Hepatocyte (in vitro differentiated cells): ENCODE results near the gene APOH. TPM values are rescaled to one million over a fixed set of nuclear protein-coding genes. Genes with fewer than 3 reads are reported as not detected.

Source experiments
- DNase-seq: peaks from one replicate; pipeline ENCODE4 v3.0.0-alpha.2; 2016; ENCODE audit warnings: low spot score
- H2AFZ ChIP-seq: fragments of 200-600 bp; sonication (generic); 2 replicates; pipeline ENCODE4 v1.6.0; 2016; ENCODE audit warnings: antibody characterized with exemption, mild to moderate bottlenecking
- H3K27ac ChIP-seq: fragments of 200-600 bp; sonication (generic); 2 replicates; pipeline ENCODE4 v1.5.1; 2016; ENCODE audit warnings: mild to moderate bottlenecking
- H3K27me3 ChIP-seq: fragments of 200-600 bp; sonication (generic); 2 replicates; pipeline ENCODE4 v1.6.1; 2016
- H3K36me3 ChIP-seq: fragments of 200-600 bp; sonication (generic); replicated peaks from 2 replicates; pipeline ENCODE4 v1.5.1; 2016; ENCODE audit warnings: low read depth; ENCODE audit not compliant: insufficient read depth
- H3K4me1 ChIP-seq: fragments of 200-600 bp; sonication (generic); 2 replicates; pipeline ENCODE4 v1.5.1; 2016; ENCODE audit warnings: mild to moderate bottlenecking, moderate library complexity; ENCODE audit not compliant: insufficient read depth
- H3K4me2 ChIP-seq: fragments of 200-600 bp; sonication (generic); 2 replicates; pipeline ENCODE4 v1.6.0; 2016
- H3K4me3 ChIP-seq: fragments of 200-600 bp; sonication (generic); 2 replicates; pipeline ENCODE4 v1.5.1; 2016; ENCODE audit warnings: mild to moderate bottlenecking
- H3K79me2 ChIP-seq: fragments of 200-600 bp; sonication (generic); 2 replicates; pipeline ENCODE4 v1.6.0; 2017; ENCODE audit warnings: mild to moderate bottlenecking
- H3K9me2 ChIP-seq: fragments of 200-600 bp; sonication (generic); replicated peaks from 2 replicates; pipeline ENCODE4 v1.6.0; 2017; ENCODE audit warnings: mild to moderate bottlenecking; ENCODE audit not compliant: insufficient read depth
- H3K9me3 ChIP-seq: fragments of 200-600 bp; sonication (generic); 2 replicates; pipeline ENCODE4 v1.5.1; 2016; ENCODE audit warnings: low read depth, mild to moderate bottlenecking
- H4K20me1 ChIP-seq: fragments of 200-600 bp; sonication (generic); 2 replicates; pipeline ENCODE4 v1.6.0; 2016; ENCODE audit warnings: mild to moderate bottlenecking; ENCODE audit not compliant: insufficient read depth, poor library complexity, severe bottlenecking
- EZH2 ChIP-seq: fragments of 200-600 bp; sonication (generic); IDR thresholded peaks from 2 replicates; pipeline ENCODE4 v1.6.1; 2016; ENCODE audit warnings: antibody characterized with exemption, mild to moderate bottlenecking, borderline replicate concordance
- EZH2phosphoT487 ChIP-seq: fragments of 200-600 bp; sonication (generic); IDR thresholded peaks from one replicate; pipeline ENCODE4 v1.6.1; 2018; ENCODE audit warnings: antibody characterized with exemption, mild to moderate bottlenecking, low read depth, moderate library complexity; ENCODE audit not compliant: unreplicated experiment, severe bottlenecking
- WGBS: methylation state at CpG from one replicate; pipeline ENCODE4 v1.1.6; 2016; ENCODE audit warnings: low lambda C conversion rate; ENCODE audit errors: missing lambda C conversion rate; 5-methylcytosine and 5-hydroxymethylcytosine counted together
- polyA plus RNA-seq: library from polyadenylated mRNA; unstranded; fragments of >200 nt; fragmentation: Nextera tagmentation; extraction: Ambion mirVana; gene quantifications from 2 replicates; pipeline ENCODE4 v1.2.1, GENCODE V29; 2016
- total RNA-seq: library from RNA; depleted of rRNA; stranded (reverse); fragments of >200 nt; gene quantifications from 2 replicates; pipeline ENCODE4 v1.2.3, GENCODE V29; 2014
- TF ChIP-seq, protein P1 (sequence below): fragments of 200-600 bp; sonication (generic); IDR thresholded peaks from 2 replicates; pipeline ENCODE4 v1.5.1; 2016; ENCODE audit warnings: antibody characterized with exemption, mild to moderate bottlenecking; ENCODE audit not compliant: poor library complexity

Gene APOH
- total and polyA plus RNA-seq, 2 experiments from 2014 or later = 374 to 449 TPM

DNA sequence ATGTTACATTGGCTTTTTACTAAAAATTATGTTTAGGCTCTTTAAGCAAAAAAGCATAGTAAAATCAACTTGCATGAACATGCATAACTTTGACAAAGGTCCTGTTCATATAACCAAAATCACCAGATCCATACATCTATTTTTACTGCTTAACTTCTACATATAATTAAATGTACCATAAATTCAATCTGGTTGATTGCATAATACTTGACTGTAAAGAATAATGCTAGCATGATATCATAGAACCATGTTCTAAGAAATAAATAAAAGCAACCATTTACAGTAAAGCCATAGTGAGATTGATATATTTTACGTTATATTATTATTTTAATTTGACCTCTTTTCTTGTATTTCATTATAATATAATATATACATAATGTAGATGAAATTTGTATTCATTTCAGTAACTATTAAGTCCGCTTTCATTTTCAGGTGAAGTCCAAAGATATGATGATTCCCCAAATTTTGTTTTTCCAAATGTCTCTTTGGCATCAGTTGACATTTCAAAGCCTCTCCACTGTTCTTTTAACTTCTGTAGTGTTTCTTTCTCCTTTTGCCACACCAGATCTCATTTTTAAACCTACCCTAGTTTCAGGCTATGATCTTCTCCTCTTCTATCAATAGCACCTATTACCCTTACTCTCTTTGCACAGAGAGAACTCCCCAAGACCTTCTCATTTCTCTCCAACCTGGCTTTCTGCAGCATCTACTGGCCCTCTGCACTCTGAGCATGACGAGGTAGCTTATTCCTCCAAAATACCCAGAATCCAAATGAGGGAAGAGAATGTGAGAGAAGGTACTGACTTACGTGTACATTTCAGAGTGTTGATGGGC lies 1.8 kb downstream of the APOH start:
- no peak for DNase-seq
- no peaks in the 10 kb centered on the region for H3K36me3 ChIP-seq
- peaks cover 5% of the 10 kb centered on the region for H3K4me1 ChIP-seq
- no peak overlapping the region for H3K27ac ChIP-seq
- no peaks in the 10 kb centered on the region for H3K9me2 ChIP-seq
- H3K9me3 ChIP-seq = no peaks in the 10 kb centered on the region
- TF ChIP-seq EZH2 = no peak
- TF ChIP-seq, protein P1, sequence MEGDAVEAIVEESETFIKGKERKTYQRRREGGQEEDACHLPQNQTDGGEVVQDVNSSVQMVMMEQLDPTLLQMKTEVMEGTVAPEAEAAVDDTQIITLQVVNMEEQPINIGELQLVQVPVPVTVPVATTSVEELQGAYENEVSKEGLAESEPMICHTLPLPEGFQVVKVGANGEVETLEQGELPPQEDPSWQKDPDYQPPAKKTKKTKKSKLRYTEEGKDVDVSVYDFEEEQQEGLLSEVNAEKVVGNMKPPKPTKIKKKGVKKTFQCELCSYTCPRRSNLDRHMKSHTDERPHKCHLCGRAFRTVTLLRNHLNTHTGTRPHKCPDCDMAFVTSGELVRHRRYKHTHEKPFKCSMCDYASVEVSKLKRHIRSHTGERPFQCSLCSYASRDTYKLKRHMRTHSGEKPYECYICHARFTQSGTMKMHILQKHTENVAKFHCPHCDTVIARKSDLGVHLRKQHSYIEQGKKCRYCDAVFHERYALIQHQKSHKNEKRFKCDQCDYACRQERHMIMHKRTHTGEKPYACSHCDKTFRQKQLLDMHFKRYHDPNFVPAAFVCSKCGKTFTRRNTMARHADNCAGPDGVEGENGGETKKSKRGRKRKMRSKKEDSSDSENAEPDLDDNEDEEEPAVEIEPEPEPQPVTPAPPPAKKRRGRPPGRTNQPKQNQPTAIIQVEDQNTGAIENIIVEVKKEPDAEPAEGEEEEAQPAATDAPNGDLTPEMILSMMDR = no peak
- TF ChIP-seq EZH2phosphoT487 = no peak
- no peak overlapping the region for H3K4me2 ChIP-seq
- no peaks in the 10 kb centered on the region for H3K27me3 ChIP-seq
- H4K20me1 ChIP-seq = no peaks in the 10 kb centered on the region
- H3K79me2 ChIP-seq = no peaks in the 10 kb centered on the region
- H3K4me3 ChIP-seq = no peak overlapping the region
- 93% methylated on average over 4 of the region's 4 CpGs for WGBS
- H2AFZ ChIP-seq = no peak overlapping the region

DNA sequence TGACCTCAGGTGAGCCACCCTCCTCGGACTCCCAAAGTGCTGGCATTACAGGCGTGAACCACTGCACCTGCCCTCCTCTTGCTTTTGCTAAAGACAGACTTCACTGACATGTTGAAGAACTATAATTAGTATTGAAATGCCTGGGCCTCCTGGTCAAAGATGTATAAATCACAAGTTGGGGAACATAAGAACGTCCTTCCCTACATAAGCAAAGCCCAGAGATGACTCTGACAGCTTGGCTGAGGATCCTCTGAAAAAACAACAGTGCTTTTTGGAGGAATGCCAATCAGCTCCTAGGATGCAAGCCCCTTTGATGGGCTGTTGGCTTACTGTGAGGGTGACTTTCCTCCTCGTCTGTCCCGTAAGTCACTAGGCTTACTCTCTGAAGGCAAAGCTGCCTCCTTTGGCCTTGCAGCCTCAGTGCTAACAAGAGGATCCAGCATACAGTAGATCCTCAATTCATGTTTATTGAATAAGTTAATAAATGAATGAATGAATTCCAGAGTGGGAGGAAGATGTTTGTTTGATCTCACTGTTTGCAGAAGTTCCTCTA lies 6.3 kb downstream of the APOH start:
- TF ChIP-seq, protein P1 = no peak
- H3K4me1 ChIP-seq = no peaks in the 10 kb centered on the region
- H3K27me3 ChIP-seq = no peaks in the 10 kb centered on the region
- H3K27ac ChIP-seq = no peak overlapping the region
- no peaks in the 10 kb centered on the region for H3K36me3 ChIP-seq
- no peaks in the 10 kb centered on the region for H4K20me1 ChIP-seq
- H3K9me3 ChIP-seq = no peaks in the 10 kb centered on the region
- H3K4me2 ChIP-seq = no peak overlapping the region
- no peak overlapping the region for H2AFZ ChIP-seq
- WGBS = 85% methylated on average over 5 of the region's 5 CpGs
- no peaks in the 10 kb centered on the region for H3K79me2 ChIP-seq
- no peak overlapping the region for H3K4me3 ChIP-seq
- H3K9me2 ChIP-seq = no peaks in the 10 kb centered on the region
- DNase-seq = no peak

DNA sequence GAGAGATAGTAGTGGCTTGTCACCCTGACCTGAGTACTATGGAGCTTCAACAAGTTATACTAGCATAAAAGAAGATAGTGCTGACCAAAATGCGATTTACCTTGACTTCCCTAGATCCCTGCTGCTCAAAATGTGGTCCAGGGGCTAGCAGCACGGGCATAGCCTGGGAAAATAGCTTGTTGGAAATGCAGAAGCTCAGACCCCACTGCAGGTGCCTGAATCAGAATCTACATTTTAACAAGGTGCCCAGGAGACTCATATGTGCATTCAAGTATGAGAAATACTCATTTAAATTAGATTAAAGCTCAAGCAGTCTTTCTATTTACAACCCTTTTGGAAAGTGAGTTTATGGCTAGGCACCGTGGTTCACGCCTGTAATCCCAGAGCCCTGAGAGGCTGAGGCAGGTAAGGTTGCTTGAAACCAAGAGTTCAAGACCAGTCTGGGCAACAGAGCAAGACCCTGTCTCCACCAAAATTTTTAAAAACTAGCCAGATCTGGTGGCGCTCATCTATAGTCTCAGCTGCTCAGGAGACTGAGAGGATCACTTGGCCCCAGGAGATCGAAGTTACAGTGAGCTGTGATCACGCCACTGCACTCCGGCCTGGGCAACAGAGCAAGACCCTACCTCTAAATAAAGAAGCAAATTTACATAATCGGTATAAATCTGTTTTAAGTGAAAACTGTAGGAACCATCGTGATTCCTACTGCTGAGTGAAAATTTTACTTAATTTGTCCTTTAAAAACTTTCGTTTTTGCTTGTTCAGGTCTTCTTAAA lies 7.3 kb downstream of the APOH start:
- Histone ChIP-seq H3K9me2 (no peaks in the 10 kb centered on the region), H3K27me3 (no peaks in the 10 kb centered on the region), H3K36me3 (no peaks in the 10 kb centered on the region), H3K27ac (no peak overlapping the region), H2AFZ (no peak overlapping the region), H3K4me3 (no peak overlapping the region), H3K4me2 (no peak overlapping the region), H3K9me3 (no peaks in the 10 kb centered on the region), H3K79me2 (no peaks in the 10 kb centered on the region), H3K4me1 (no peaks in the 10 kb centered on the region), H4K20me1 (no peaks in the 10 kb centered on the region)
- TF ChIP-seq, protein P1 = no peak
- TF ChIP-seq EZH2phosphoT487 = no peak
- TF ChIP-seq EZH2 = no peak
- DNase-seq = no peak
- 86% methylated on average over 11 of the region's 11 CpGs for WGBS
